Mucosa of descending colon (tissue), 3 donors: ENCODE results near the gene NUPR1. TPM values are rescaled to one million over a fixed set of nuclear protein-coding genes. Genes with fewer than 3 reads are reported as not detected.

Experiments
- ATAC-seq: fragments of 200-7000 bp; cut with Tn5 transposase; one replicate; pipeline ENCODE4 v1.9.1; 2020; ENCODE audit warnings: mild to moderate bottlenecking, moderate library complexity
- DNase-seq, 3 donors: peaks; one replicate each; pipeline ENCODE4 v3.0.0-alpha.2; 2020
- H3K36me3 ChIP-seq: fragments of 200-600 bp; one replicate; pipeline ENCODE4 v1.8.0; 2021; ENCODE audit warnings: low read depth, mild to moderate bottlenecking
- H3K4me1 ChIP-seq: fragments of 200-600 bp; one replicate; pipeline ENCODE4 v1.8.0; 2021; ENCODE audit warnings: low read depth, mild to moderate bottlenecking
- H3K4me3 ChIP-seq: fragments of 200-600 bp; one replicate; pipeline ENCODE4 v1.8.0; 2021; ENCODE audit warnings: mild to moderate bottlenecking
- H3K9me3 ChIP-seq: fragments of 200-600 bp; one replicate; pipeline ENCODE4 v1.8.0; 2021; ENCODE audit warnings: mild to moderate bottlenecking
- CTCF ChIP-seq: fragments of 200-600 bp; IDR thresholded peaks from one replicate; pipeline ENCODE4 v1.8.0; 2022; ENCODE audit warnings: antibody characterized with exemption, mild to moderate bottlenecking
- intact Hi-C, 2 donors: fragments of 100-400 bp; cut with DNase I in 1 of 2; cut with micrococcal nuclease in 1 of 2; formaldehyde crosslinking; loops; one replicate each; pipeline versions ENCODE4 v1.11.0 to v1.11.1; 2022; cut with DNase I, micrococcal nuclease
- total RNA-seq, 3 donors: library from RNA; stranded (reverse); fragmentation: NEBNext Ultra II Directional in 2 of 3; extraction: Animal tissue kit (Norgen Biotek cat#: 25700) in 2 of 3; gene quantifications; one replicate each; pipeline versions ENCODE4 v1.2.1 to v1.2.4, GENCODE V29; 2021 to 2023
- donor health status: DM: no; HTN: no; CAD: no; lungs with moderate emphysema.
- donor health status: DM: no; HTN: no; CAD: no.
- donor health status: DM: no; HTN: yes; CAD: no.

The NUPR1 gene
- total RNA-seq, 3 donors from 2014 or later = 51.7 to 145 (median 129) TPM

GRCh38 chr16:28575446-28576109, 36.8 kb upstream of the NUPR1 start:
- Histone ChIP-seq H3K4me1 (peaks cover 4% of the 10 kb centered on the region), H3K36me3 (no peaks in the 10 kb centered on the region), H3K4me3 (no peak overlapping the region), H3K9me3 (no peaks in the 10 kb centered on the region)
- DNase-seq = no peak
- no peak for ATAC-seq
- intact Hi-C loops = no loop called here
- no peak for TF ChIP-seq CTCF

- no peaks in the 10 kb centered on the region for H3K36me3 ChIP-seq
- peaks cover 4% of the 10 kb centered on the region for H3K4me1 ChIP-seq
- intact Hi-C loops = no loop called here
- no peak for DNase-seq
- no peak for ATAC-seq
- TF ChIP-seq CTCF = no peak
- H3K4me3 ChIP-seq = no peak overlapping the region
- no peaks in the 10 kb centered on the region for H3K9me3 ChIP-seq
These were observed 36.2 kb upstream of the NUPR1 start for GRCh38 chr16:28574925-28575324.

- H3K9me3 ChIP-seq = no peaks in the 10 kb centered on the region
- H3K36me3 ChIP-seq = no peaks in the 10 kb centered on the region
- H3K4me3 ChIP-seq = no peak overlapping the region
- TF ChIP-seq CTCF = no peak
- DNase-seq = no peak
- ATAC-seq = no peak
- no peaks in the 10 kb centered on the region for H3K4me1 ChIP-seq
- intact Hi-C loops = no loop called here
These were observed 35.3 kb upstream of the NUPR1 start for GRCh38 chr16:28573738-28574718.

- Histone ChIP-seq H3K9me3 (no peaks in the 10 kb centered on the region), H3K4me1 (no peaks in the 10 kb centered on the region), H3K4me3 (no peak overlapping the region), H3K36me3 (no peaks in the 10 kb centered on the region)
- TF ChIP-seq CTCF = no peak
- DNase-seq (no peak), ATAC-seq (peak; percentile 12)
- intact Hi-C loops = no loop called here
These were observed 34.1 kb upstream of the NUPR1 start for GRCh38 chr16:28572696-28573510.

GRCh38 chr16:28569968-28570752, 31.4 kb upstream of the NUPR1 start:
- intact Hi-C loops = no loop called here
- TF ChIP-seq CTCF = no peak
- Histone ChIP-seq H3K4me1 (no peaks in the 10 kb centered on the region), H3K4me3 (no peak overlapping the region), H3K36me3 (no peaks in the 10 kb centered on the region), H3K9me3 (peaks cover 9% of the 10 kb centered on the region)
- peak in 1 of 3 donors; percentile 5 for DNase-seq
- no peak for ATAC-seq
